Spleen (tissue), 7 donors: Measurements from ENCODE around the gene RNGTT.

ENCODE experiments used
- POLR2A ChIP-seq, 3 donors: fragments of 450-650 bp; IDR thresholded peaks; one replicate each; pipeline ENCODE4 v1.5.1; 2017; ENCODE audit warnings: antibody characterized with exemption in 3 of 3, mild to moderate bottlenecking in 1 of 3
- TF ChIP-seq, protein P1 (sequence below), 11 experiments: fragments of 200-600 bp in 7 of 11; fragments of 450-650 bp in 4 of 11; sonication (generic) in 4 of 11; IDR thresholded peaks in 8 of 11; conservative IDR thresholded peaks in 3 of 11; 1 replicate in 7 of 11; 2 replicates in 4 of 11; pipeline versions ENCODE4 v1.4.0 to v1.8.0; 2016 to 2021; ENCODE audit warnings: antibody characterized with exemption in 11 of 11, inconsistent platforms in 4 of 11, mild to moderate bottlenecking in 1 of 11
- donor health status: DM: no; HTN: no; CAD: no; lungs with moderate emphysema.
- donor health status: DM: no; HTN: no; CAD: no.
- donor health status: DM: no; HTN: no; CAD: no.

DNA sequence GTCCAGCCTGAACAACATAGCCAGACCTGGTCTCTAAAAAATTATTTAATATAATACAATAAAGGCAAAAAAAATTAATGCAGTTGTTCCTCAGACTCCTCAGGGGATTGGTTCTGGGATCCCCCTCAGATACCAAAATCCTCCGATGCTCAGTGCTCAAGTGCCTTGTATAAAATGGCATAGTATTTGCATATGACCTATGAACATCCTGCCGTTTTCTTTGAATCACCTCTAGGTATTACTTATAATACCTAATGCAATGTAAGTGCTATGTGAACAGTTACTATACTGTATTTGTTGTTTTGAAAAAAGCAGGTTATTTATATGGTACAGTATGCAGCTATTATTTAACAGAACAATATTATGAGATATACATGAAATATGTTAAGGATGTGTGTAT lies 43.3 kb downstream of the RNGTT start:
- TF ChIP-seq POLR2A (IDR thresholded peaks at IDR 0.05) = no peak
- TF ChIP-seq, protein P1, sequence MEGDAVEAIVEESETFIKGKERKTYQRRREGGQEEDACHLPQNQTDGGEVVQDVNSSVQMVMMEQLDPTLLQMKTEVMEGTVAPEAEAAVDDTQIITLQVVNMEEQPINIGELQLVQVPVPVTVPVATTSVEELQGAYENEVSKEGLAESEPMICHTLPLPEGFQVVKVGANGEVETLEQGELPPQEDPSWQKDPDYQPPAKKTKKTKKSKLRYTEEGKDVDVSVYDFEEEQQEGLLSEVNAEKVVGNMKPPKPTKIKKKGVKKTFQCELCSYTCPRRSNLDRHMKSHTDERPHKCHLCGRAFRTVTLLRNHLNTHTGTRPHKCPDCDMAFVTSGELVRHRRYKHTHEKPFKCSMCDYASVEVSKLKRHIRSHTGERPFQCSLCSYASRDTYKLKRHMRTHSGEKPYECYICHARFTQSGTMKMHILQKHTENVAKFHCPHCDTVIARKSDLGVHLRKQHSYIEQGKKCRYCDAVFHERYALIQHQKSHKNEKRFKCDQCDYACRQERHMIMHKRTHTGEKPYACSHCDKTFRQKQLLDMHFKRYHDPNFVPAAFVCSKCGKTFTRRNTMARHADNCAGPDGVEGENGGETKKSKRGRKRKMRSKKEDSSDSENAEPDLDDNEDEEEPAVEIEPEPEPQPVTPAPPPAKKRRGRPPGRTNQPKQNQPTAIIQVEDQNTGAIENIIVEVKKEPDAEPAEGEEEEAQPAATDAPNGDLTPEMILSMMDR (IDR thresholded peaks at IDR 0.05 in 8 of 11, conservative IDR thresholded peaks at IDR 0.05 in 3 of 11) = no peak
